ELR (cell line): ENCODE measurements around the gene PCSK1N.
"Not testable (repeated sequence)": the region's sequence is repeated elsewhere in the genome, so short reads cannot be mapped to it uniquely, and the experiment has no call there.

Experiments used
- DNase-seq: peaks from one replicate; pipeline ENCODE4 v3.0.0-alpha.2; 2015; ENCODE audit warnings: low read depth

PCSK1N gene

GRCh38 chrX:48823053-48823452 is 12.4 kb downstream of the PCSK1N start:
- DNase-seq, result no peak

GRCh38 chrX:48819394-48819793 is 16.0 kb downstream of the PCSK1N start:
- DNase-seq, result not testable (repeated sequence)

GRCh38 chrX:48818866-48819265 is 16.5 kb downstream of the PCSK1N start:
- no peak for DNase-seq

GRCh38 chrX:48818098-48818497 is 17.3 kb downstream of the PCSK1N start:
- no peak for DNase-seq

GRCh38 chrX:48816014-48816810 is 19.2 kb downstream of the PCSK1N start:
- DNase-seq, result no peak

GRCh38 chrX:48815266-48815665 is 20.1 kb downstream of the PCSK1N start:
- DNase-seq, result no peak

GRCh38 chrX:48814722-48815121 is 20.7 kb downstream of the PCSK1N start:
- DNase-seq, result no peak

GRCh38 chrX:48813644-48814043 is 21.8 kb downstream of the PCSK1N start:
- DNase-seq, result no peak

- DNase-seq, result no peak
Observed at GRCh38 chrX:48806081-48806480, 29.3 kb downstream of the PCSK1N start.

- DNase-seq, result no peak
Observed at GRCh38 chrX:48802905-48803200, 32.6 kb downstream of the PCSK1N start.

GRCh38 chrX:48802089-48802904 is 33.1 kb downstream of the PCSK1N start:
- DNase-seq, result peak; percentile 84

- DNase-seq, result peak; percentile 96
Observed at GRCh38 chrX:48801280-48802088, 33.9 kb downstream of the PCSK1N start, which contains the start of gene HDAC6. Gene HDAC6 (plus strand): TSS chrX:48802067. CDS start chrX:48802693, 626 bp downstream.

- no peak for DNase-seq
Observed at GRCh38 chrX:48800574-48801279, 34.7 kb downstream of the PCSK1N start.

- DNase-seq, result no peak
Observed at GRCh38 chrX:48798318-48798717, 37.1 kb downstream of the PCSK1N start.

- DNase-seq, result peak; percentile 67
Observed at GRCh38 chrX:48794911-48795515, 40.4 kb downstream of the PCSK1N start.

- DNase-seq, result no peak
Observed at GRCh38 chrX:48794340-48794910, 41.0 kb downstream of the PCSK1N start.

GRCh38 chrX:48793935-48794334 is 41.5 kb downstream of the PCSK1N start:
- no peak for DNase-seq

GRCh38 chrX:48792219-48792618 is 43.2 kb downstream of the PCSK1N start:
- no peak for DNase-seq

GRCh38 chrX:48791063-48791820 is 44.2 kb downstream of the PCSK1N start:
- no peak for DNase-seq

- no peak for DNase-seq
Observed at GRCh38 chrX:48790477-48790876, 44.9 kb downstream of the PCSK1N start.
